Stimulated activated CD4-positive, alpha-beta T cell treated with anti-CD3 and anti-CD28 coated beads, Interleukin-15, amount 100 ng/mL, for 1 hour (primary cell): ENCODE data around the gene RAB14.
"Not testable (repeated sequence)": the region's sequence is repeated elsewhere in the genome, so short reads cannot be mapped to it uniquely, and the experiment has no call there.

Source experiments
- DNase-seq, 2 donors: peaks; one replicate each; pipeline ENCODE4 v3.0.0-alpha.2; 2020; ENCODE audit warnings: low read depth in 1 of 2, low spot score in 1 of 2

Gene RAB14

DNA sequence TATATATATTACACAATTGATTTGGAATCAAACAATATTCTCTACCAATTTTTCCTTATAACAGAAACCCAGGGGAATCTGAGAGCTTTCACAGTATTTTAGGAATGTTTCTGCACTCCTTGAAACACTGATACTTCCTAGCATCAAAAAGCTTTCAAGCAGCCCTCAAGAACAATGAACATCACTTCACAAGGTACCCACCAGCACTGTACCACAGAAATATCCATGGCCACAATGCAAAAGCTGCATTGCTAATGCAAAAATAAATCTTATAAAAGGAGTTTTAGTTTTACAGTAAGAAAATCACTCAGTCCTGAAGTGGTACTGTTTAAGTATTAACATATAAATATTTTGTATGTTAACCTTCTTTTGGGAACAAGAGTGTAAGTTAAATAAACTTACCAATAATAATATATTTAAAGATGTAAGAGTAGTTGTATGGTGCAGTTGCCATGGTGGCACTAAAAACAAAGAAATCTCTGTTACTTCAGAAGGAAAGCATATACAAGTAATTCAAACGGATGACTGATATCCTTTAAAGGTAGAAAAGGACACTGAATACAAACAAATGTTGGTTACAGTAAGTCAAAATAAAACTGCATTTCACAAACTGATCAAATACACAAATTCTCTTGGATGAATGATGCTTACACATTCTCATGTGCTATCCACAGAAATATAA, 8.6 kb downstream of the RAB14 start:
- DNase-seq, result no peak

DNA sequence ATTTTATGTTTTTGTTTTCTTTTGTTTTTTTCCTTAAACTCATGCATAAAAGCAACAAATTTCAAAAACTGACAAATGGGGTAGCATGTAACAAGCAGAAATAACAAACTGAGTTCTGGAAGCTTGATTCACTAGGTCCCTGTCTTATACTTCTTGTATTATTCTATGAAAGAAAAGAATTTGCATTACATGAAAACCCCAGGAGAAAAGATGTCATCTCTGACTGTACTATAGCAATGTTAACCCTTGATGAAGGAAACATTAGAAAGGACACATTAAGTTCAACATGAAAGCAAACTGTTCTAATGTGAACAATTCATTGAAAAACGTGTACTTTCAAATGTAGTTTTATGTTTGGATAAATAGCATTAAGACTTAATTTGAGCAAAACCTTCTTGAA, 9.2 kb downstream of the RAB14 start:
- DNase-seq, result no peak

DNA sequence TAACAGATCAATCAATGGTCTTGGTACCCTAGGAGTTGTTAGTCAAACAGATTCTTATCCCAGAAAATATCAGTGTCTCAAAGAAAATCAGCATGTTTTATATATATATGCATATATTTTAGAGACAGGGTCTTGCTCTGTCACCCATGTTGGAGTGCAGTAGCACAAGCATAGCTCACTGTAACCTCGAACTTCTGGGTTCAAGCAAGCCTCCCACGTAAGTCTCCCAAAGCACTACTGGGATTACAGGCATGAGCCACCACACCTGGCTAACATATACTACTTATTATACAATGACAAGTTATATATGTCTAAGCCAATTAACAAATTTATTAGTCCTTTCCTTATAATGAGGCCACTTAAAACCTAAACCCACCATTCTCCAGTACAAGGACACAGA, 10.4 kb downstream of the RAB14 start:
- no peak for DNase-seq

DNA sequence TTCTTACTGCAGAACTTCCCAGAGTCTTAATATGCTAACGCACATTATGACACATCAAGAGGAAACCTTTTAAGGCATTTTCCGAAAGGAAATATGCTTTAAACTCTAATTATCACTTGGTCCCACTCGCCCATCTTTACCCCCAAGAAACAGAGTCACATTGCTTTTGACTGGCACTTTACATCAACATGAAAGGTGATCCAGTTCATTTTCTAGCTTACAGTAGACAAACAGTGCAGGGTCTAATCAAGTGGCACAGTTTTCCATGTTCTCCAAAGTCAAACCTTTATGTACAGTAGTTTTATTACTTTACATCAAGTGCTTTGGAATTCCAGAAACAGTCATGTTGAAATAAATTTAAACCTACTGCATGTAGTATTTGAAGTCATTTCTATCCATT, 12.0 kb downstream of the RAB14 start:
- no peak for DNase-seq

GRCh38 chr9:121189006-121189405, 12.7 kb downstream of the RAB14 start:
- no peak for DNase-seq

- DNase-seq, result no peak
Measured at GRCh38 chr9:121187636-121188305, 13.9 kb downstream of the RAB14 start.

GRCh38 chr9:121185774-121186403, 15.8 kb downstream of the RAB14 start:
- DNase-seq, result no peak

- no peak for DNase-seq
Measured at GRCh38 chr9:121185178-121185745, 16.4 kb downstream of the RAB14 start.

GRCh38 chr9:121184463-121184862, 17.2 kb downstream of the RAB14 start:
- DNase-seq, result no peak

DNA sequence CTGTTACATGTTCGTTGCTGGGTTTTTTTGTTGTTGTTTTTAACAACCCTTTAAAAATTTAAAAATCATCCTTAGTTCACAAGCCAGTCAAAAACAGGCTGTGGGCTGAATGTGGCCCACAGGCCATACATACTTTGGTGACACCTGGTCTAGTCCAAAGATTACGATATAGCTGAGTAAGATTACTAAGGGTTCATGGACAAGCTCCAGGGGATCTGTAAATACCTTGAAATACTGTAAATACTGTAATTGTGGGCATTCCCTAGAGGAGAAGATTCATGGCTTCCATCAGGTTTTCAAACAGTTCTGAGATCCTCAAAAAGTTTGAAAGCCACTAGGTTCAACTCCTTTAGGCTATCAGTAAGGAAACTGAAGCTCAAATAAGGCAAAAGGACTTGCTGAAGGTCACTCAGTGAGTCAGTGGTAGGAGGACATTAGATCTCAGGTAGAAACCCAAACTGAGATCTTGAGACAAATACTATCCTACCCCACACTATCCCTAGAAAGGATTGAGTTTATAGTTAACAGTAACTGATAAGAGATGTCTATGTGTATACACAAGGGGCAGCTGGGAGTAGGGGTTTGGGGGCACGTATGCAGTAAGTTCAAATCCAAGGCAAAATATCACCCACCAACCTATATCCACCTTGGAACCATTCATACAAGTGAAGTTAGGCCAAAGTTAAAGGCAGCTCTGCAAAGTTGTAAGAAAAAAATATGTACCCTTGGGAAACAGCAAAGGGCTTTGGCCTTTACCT, 17.8 kb downstream of the RAB14 start:
- DNase-seq, result no peak

GRCh38 chr9:121182989-121183388, 18.7 kb downstream of the RAB14 start:
- DNase-seq, result no peak

- DNase-seq, result no peak
Measured at GRCh38 chr9:121182101-121182836, 19.4 kb downstream of the RAB14 start.

GRCh38 chr9:121179930-121180681, 21.6 kb downstream of the RAB14 start:
- DNase-seq, result no peak

DNA sequence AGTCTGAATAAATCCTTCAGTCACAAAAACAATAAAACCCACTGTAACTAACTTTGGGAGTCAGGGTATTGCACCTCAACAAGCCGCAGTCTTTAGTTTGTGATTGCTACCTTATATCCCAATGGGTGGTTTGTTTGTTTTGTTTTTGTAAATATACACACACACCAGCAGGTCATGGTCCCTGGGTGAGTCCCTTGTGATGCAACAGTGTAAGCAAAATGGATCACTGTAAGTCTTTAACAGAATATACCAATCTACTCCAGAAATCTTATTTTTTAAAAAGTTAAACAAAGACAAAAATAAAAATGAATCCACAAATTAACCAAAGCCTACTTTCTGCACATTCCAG, 22.3 kb downstream of the RAB14 start:
- not testable (repeated sequence) for DNase-seq

DNA sequence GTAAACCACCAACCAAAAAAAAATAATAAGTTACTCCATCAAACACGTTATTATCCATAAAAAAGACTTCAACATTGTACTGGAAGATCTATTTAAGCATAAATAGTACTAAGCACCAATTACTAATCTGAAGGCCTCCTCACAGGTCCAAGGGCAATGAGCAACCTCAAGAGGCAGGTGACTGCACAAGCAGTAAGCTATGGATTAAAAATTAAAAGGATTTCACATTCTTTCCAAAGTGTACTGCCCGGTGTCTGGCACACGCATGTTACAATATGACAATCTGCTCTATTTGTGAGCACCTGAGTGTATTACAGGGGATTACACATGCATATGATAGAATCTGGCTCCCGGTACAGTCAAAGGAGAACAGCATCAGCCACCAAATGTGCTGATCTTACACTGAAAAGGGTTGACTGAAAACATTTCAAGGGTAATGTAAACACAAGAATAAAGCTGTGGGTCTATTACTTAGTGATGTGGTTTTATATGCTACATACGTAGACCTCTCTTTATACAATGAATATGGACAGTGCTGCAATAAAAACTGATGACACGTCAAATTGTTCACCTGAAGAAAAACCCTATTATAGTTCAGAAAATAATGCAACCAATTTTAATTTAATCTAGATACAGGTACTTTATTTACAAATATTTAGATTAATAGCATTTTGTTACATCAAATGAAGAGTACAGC, 22.8 kb downstream of the RAB14 start:
- no peak for DNase-seq

GRCh38 chr9:121173501-121173900, 28.2 kb downstream of the RAB14 start:
- no peak for DNase-seq

- no peak for DNase-seq
Measured at GRCh38 chr9:121172726-121173487, 28.8 kb downstream of the RAB14 start.

DNA sequence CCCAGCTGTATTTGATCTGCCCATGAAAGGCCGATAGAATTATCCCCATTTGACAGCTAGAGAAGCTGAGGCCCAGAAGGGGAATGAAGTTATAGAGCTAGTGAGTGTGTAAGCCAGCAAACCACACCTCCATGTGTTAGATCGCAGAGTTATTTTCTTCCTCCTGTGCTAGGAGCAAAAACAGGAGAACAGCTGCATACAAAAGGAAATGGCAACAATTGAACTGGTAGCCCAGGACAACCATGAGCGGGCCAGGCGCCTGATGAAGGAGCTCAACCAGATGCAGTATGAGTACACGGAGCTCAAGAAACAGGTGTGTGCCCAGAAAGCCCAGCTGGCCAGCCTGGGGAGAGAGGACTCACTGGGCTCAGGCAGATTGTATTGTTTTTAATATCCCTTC, 30.4 kb downstream of the RAB14 start:
- DNase-seq, result no peak

GRCh38 chr9:121169094-121169601, 32.5 kb downstream of the RAB14 start:
- DNase-seq, result no peak
